ENCODE measurements around the gene TNFRSF13B.

The TNFRSF13B gene

DNA sequence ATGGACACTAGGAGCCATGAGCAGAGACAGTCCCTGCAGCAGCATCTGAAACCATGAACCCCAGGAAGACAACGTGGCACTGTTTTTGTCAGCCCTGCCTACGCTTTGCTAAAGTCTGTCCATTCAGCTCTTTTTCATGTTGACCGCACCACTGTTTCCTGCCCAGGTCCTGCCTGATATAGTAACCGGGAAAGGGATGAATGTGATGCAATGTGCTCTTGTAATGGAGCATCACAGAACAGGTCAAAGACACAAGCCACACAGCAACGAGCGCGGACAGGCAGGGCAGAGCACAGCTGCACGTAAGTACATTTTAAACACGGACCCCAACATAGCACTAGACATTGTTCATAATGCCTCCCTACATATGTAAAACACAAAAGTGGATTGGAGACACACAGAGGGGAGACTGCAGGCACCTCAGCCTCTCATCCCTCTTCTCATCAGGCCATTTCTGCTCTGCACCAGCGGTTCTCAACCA is 16.9 kb upstream of the TNFRSF13B start:
- H3K4me3 ChIP-seq (replicated peaks; ENCODE audit: insufficient read depth, low read length): no peak overlapping the region
- TF ChIP-seq, protein P1, sequence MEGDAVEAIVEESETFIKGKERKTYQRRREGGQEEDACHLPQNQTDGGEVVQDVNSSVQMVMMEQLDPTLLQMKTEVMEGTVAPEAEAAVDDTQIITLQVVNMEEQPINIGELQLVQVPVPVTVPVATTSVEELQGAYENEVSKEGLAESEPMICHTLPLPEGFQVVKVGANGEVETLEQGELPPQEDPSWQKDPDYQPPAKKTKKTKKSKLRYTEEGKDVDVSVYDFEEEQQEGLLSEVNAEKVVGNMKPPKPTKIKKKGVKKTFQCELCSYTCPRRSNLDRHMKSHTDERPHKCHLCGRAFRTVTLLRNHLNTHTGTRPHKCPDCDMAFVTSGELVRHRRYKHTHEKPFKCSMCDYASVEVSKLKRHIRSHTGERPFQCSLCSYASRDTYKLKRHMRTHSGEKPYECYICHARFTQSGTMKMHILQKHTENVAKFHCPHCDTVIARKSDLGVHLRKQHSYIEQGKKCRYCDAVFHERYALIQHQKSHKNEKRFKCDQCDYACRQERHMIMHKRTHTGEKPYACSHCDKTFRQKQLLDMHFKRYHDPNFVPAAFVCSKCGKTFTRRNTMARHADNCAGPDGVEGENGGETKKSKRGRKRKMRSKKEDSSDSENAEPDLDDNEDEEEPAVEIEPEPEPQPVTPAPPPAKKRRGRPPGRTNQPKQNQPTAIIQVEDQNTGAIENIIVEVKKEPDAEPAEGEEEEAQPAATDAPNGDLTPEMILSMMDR (IDR thresholded peaks at IDR 0.05; ENCODE audit: insufficient read depth, low read length): no peak
- H3K27ac ChIP-seq (replicated peaks): no peak overlapping the region
- no peaks in the 10 kb centered on the region for H3K27me3 ChIP-seq (ENCODE audit: insufficient read depth, poor library complexity, severe bottlenecking)
- no peak for DNase-seq (ENCODE audit: low read depth in 1 of 2, low spot score in 1 of 2)

DNA sequence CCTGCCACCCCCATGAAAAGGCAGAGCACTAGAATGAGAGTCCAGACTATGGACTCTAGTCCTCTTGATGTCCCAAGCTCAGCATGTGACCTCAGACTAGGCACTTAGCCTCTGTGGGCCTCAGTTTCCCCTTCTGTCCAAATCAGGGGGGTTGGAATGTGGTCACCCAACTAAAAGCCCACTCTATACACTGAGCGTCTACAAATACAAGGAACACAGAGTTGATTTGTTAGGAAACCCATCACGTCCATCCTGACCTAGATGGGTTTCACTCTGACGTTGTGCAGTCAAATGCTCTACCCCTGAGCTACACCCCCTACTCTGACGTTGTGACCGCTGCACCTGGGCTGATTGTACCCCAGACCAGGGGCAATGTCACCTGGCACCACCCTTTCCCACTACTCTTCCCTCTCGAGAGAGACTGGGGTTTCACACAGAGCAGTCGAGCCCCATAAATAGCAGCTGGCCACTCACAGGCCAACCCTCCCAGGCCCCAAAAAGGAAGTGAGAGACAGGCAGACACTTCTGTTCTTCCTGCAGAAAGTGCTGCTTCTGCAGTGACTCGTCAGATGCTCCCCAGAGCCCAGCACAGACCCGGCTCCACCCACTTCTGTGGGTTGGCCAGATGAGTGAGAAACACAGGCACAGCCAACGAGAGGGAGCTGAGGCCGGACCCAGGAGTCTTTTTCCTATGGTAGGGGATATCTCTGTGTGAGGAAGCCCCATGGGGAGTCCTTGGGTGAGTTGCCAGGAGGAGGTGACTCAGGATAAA is 16.1 kb upstream of the TNFRSF13B start:
- Histone ChIP-seq H3K27ac (replicated peaks) (no peak overlapping the region), H3K4me3 (replicated peaks; ENCODE audit: insufficient read depth, low read length) (no peak overlapping the region), H3K27me3 (ENCODE audit: insufficient read depth, poor library complexity, severe bottlenecking) (no peaks in the 10 kb centered on the region)
- DNase-seq (ENCODE audit: low read depth in 1 of 2, low spot score in 1 of 2): peak; percentile 68 to 77
- TF ChIP-seq SPI1 (IDR thresholded peaks at IDR 0.05; ENCODE audit: borderline replicate concordance, low read depth): peak; percentile 60
- TF ChIP-seq, protein P2, sequence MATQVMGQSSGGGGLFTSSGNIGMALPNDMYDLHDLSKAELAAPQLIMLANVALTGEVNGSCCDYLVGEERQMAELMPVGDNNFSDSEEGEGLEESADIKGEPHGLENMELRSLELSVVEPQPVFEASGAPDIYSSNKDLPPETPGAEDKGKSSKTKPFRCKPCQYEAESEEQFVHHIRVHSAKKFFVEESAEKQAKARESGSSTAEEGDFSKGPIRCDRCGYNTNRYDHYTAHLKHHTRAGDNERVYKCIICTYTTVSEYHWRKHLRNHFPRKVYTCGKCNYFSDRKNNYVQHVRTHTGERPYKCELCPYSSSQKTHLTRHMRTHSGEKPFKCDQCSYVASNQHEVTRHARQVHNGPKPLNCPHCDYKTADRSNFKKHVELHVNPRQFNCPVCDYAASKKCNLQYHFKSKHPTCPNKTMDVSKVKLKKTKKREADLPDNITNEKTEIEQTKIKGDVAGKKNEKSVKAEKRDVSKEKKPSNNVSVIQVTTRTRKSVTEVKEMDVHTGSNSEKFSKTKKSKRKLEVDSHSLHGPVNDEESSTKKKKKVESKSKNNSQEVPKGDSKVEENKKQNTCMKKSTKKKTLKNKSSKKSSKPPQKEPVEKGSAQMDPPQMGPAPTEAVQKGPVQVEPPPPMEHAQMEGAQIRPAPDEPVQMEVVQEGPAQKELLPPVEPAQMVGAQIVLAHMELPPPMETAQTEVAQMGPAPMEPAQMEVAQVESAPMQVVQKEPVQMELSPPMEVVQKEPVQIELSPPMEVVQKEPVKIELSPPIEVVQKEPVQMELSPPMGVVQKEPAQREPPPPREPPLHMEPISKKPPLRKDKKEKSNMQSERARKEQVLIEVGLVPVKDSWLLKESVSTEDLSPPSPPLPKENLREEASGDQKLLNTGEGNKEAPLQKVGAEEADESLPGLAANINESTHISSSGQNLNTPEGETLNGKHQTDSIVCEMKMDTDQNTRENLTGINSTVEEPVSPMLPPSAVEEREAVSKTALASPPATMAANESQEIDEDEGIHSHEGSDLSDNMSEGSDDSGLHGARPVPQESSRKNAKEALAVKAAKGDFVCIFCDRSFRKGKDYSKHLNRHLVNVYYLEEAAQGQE (IDR thresholded peaks at IDR 0.05; ENCODE audit: insufficient replicate concordance, low read depth): no peak

DNA sequence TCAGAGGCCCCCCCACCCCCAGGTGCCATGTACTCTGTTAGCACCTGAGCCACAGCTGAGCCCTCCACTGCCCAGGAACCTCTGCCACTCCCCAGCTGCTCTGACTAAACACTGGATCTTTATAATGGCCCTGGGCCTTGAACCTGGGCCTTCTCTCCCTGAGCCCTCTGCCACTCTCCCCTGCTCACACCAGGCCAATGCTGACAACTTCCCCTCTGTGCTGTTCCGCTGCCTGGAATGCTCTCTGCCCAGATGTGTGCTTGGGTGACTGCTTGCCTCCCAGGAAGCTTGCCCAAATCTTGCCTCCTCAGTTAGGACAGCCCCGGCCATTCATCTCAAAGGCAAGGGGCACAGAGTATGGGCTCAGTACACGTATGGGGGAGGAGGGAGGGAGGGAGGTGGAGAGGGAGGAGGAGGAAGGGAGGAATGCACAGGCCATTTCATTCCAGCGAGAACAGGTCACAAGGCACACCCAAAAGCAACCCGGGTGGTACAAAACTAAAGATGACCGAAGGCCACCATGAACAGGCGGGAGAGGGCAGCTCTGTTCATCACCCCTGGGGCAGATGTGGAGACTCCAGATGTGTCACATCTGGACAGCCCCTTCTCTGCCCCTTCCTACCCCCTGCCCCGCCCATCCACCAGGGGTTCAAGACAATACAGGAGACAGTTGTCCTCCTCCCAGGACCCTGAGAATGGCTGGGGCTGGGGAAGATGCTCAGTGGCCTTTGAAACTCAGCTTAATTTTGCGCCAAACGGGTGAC is 15.3 kb upstream of the TNFRSF13B start:
- no peak for TF ChIP-seq GABPA (IDR thresholded peaks at IDR 0.05; ENCODE audit: low read depth)
- TF ChIP-seq, protein P1 (IDR thresholded peaks at IDR 0.05; ENCODE audit: insufficient read depth, low read length): no peak
- Histone ChIP-seq H3K27ac (replicated peaks) (no peak overlapping the region), H3K4me3 (replicated peaks; ENCODE audit: insufficient read depth, low read length) (no peak overlapping the region)

DNA sequence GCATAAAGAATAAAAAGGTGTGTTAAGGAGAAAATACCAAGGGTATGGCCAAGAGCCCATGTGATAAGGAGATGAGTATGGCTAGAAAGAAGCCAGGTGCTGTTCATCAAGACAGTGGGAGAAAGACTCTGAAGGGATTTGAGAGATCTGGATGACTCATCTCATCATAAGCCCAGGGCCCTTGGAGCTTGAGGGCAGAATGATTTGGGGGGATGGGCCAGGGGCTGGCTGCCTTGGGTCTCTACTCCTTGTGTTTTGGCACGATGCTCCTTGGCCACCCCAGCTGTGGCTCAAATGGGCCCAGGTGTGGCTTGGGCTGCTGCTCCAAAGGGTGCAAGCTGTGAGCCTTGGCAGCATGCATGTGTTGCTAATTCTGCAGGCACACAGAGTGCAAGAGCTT is 14.5 kb upstream of the TNFRSF13B start:
- no peak overlapping the region for H3K27ac ChIP-seq (replicated peaks)
- DNase-seq (ENCODE audit: low read depth in 1 of 2, low spot score in 1 of 2): no peak

More for the DNA sequence above, 15.3 kb upstream of the TNFRSF13B start:
- H3K27me3 ChIP-seq (ENCODE audit: insufficient read depth, poor library complexity, severe bottlenecking): no peaks in the 10 kb centered on the region
- DNase-seq (ENCODE audit: low read depth in 1 of 2, low spot score in 1 of 2): no peak

More for the DNA sequence above, 14.5 kb upstream of the TNFRSF13B start:
- TF ChIP-seq, protein P1 (IDR thresholded peaks at IDR 0.05; ENCODE audit: insufficient read depth, low read length): no peak
- TF ChIP-seq POLR2AphosphoS5 (IDR thresholded peaks at IDR 0.05; ENCODE audit: low read depth): no peak
- TF ChIP-seq SPI1 (IDR thresholded peaks at IDR 0.05; ENCODE audit: borderline replicate concordance, low read depth): no peak
- TF ChIP-seq, protein P2 (IDR thresholded peaks at IDR 0.05; ENCODE audit: insufficient replicate concordance, low read depth): no peak
- no peak for TF ChIP-seq GABPA (IDR thresholded peaks at IDR 0.05; ENCODE audit: low read depth)
- no peaks in the 10 kb centered on the region for H3K27me3 ChIP-seq (ENCODE audit: insufficient read depth, poor library complexity, severe bottlenecking)
- no peak overlapping the region for H3K4me3 ChIP-seq (replicated peaks; ENCODE audit: insufficient read depth, low read length)
